H1 (cell line): ENCODE results near the gene TMEM14B.

Experiments used
- BRCA1 ChIP-seq: IDR thresholded peaks from 2 replicates; pipeline ENCODE4 v1.6.1; 2012; ENCODE audit warnings: low read depth, low read length, improper control_type of control experiment
- CEBPB ChIP-seq: IDR thresholded peaks from 2 replicates; pipeline ENCODE4 v1.6.1; 2012; ENCODE audit warnings: low read depth, low read length
- CTCF ChIP-seq, 3 experiments: IDR thresholded peaks; 1 replicate in 2 of 3; 2 replicates in 1 of 3; pipeline versions ENCODE4 v1.5.1 to v1.6.1; 2011; ENCODE audit warnings: low read length in 3 of 3, mild to moderate bottlenecking in 3 of 3, inconsistent platforms in 2 of 3, low read depth in 1 of 3, moderate library complexity in 1 of 3; ENCODE audit not compliant: insufficient read depth in 1 of 3; ENCODE audit errors: control extremely low read depth in 1 of 3
- HDAC6 ChIP-seq: IDR thresholded peaks from one replicate; pipeline ENCODE4 v1.7.1; 2012; ENCODE audit warnings: low read depth, mild to moderate bottlenecking, inconsistent platforms, low read length, moderate library complexity
- POLR2A ChIP-seq, 2 experiments: IDR thresholded peaks; 1 replicate in 1 of 2; 2 replicates in 1 of 2; pipeline ENCODE4 v1.6.1; 2011; ENCODE audit warnings: low read depth in 2 of 2, low read length in 2 of 2, mild to moderate bottlenecking in 2 of 2; ENCODE audit errors: control extremely low read depth in 1 of 2
- POLR2AphosphoS5 ChIP-seq: IDR thresholded peaks from 2 replicates; pipeline ENCODE4 v1.6.1; 2011; ENCODE audit warnings: low read depth, low read length
- RAD21 ChIP-seq, 2 experiments: IDR thresholded peaks in 1 of 2; conservative IDR thresholded peaks in 1 of 2; 2 replicates each; pipeline ENCODE4 v1.6.1; 2011; ENCODE audit warnings: low read depth in 2 of 2, low read length in 2 of 2, improper control_type of control experiment in 1 of 2, inconsistent platforms in 1 of 2, mild to moderate bottlenecking in 1 of 2, moderate library complexity in 1 of 2
- SIX5 ChIP-seq: IDR thresholded peaks from 2 replicates; pipeline ENCODE4 v1.6.1; 2011; ENCODE audit warnings: mild to moderate bottlenecking, low read depth, low read length
- SRF ChIP-seq: IDR thresholded peaks from 2 replicates; pipeline ENCODE4 v1.6.1; 2011; ENCODE audit warnings: mild to moderate bottlenecking, low read depth, low read length, moderate library complexity
- ZNF274 ChIP-seq: IDR thresholded peaks from 2 replicates; pipeline ENCODE4 v1.7.0; 2012; ENCODE audit warnings: low read length, borderline replicate concordance; ENCODE audit errors: extremely low read depth
- TF ChIP-seq, protein P1 (sequence below): IDR thresholded peaks from 2 replicates; pipeline ENCODE4 v1.6.1; 2011; ENCODE audit warnings: low read length, improper control_type of control experiment

DNA sequence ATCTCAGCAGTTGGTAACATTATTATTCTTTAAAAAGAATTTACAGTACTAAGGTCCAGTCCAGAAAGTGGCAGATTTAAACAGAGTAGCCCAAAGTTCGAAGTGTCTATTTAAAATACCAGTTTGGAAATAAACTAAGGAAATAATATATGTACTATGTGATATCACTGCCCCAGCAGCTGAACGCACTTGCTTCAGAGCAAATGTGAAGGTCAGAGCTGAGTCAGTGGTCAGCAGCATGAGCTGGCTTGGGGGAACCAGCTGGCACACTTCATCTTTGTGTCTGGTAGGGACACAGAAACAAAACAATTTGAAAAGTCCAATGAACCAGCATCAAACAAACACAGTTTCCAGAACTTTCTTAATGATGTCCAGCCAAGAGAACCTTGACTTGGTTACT, 15.4 kb downstream of the TMEM14B start:
- TF ChIP-seq BRCA1 (no peak), CEBPB (no peak), POLR2A (IDR thresholded peaks at IDR 0.05; ENCODE audit: control extremely low read depth in 1 of 2, low read depth in 2 of 2, low read length in 2 of 2) (no peak), ZNF274 (no peak), HDAC6 (no peak), RAD21 (IDR thresholded peaks at IDR 0.05 in 1 of 2, conservative IDR thresholded peaks at IDR 0.05 in 1 of 2; ENCODE audit: low read depth in 2 of 2, low read length in 2 of 2) (no peak), SRF (no peak), POLR2AphosphoS5 (no peak), CTCF (IDR thresholded peaks at IDR 0.05; ENCODE audit: control extremely low read depth in 1 of 3, insufficient read depth in 1 of 3, low read depth in 1 of 3, low read length in 3 of 3) (no peak), SIX5 (no peak)
- TF ChIP-seq, protein P1, sequence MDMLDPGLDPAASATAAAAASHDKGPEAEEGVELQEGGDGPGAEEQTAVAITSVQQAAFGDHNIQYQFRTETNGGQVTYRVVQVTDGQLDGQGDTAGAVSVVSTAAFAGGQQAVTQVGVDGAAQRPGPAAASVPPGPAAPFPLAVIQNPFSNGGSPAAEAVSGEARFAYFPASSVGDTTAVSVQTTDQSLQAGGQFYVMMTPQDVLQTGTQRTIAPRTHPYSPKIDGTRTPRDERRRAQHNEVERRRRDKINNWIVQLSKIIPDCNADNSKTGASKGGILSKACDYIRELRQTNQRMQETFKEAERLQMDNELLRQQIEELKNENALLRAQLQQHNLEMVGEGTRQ: no peak
